Non-pigmented ciliary epithelial cell (primary cell): ENCODE results near the gene TRIM14.

Experiments
- DNase-seq: peaks from one replicate; pipeline ENCODE4 v3.0.0-alpha.2; 2010; ENCODE audit warnings: low read depth

The TRIM14 gene, protein sequence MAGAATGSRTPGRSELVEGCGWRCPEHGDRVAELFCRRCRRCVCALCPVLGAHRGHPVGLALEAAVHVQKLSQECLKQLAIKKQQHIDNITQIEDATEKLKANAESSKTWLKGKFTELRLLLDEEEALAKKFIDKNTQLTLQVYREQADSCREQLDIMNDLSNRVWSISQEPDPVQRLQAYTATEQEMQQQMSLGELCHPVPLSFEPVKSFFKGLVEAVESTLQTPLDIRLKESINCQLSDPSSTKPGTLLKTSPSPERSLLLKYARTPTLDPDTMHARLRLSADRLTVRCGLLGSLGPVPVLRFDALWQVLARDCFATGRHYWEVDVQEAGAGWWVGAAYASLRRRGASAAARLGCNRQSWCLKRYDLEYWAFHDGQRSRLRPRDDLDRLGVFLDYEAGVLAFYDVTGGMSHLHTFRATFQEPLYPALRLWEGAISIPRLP

DNA sequence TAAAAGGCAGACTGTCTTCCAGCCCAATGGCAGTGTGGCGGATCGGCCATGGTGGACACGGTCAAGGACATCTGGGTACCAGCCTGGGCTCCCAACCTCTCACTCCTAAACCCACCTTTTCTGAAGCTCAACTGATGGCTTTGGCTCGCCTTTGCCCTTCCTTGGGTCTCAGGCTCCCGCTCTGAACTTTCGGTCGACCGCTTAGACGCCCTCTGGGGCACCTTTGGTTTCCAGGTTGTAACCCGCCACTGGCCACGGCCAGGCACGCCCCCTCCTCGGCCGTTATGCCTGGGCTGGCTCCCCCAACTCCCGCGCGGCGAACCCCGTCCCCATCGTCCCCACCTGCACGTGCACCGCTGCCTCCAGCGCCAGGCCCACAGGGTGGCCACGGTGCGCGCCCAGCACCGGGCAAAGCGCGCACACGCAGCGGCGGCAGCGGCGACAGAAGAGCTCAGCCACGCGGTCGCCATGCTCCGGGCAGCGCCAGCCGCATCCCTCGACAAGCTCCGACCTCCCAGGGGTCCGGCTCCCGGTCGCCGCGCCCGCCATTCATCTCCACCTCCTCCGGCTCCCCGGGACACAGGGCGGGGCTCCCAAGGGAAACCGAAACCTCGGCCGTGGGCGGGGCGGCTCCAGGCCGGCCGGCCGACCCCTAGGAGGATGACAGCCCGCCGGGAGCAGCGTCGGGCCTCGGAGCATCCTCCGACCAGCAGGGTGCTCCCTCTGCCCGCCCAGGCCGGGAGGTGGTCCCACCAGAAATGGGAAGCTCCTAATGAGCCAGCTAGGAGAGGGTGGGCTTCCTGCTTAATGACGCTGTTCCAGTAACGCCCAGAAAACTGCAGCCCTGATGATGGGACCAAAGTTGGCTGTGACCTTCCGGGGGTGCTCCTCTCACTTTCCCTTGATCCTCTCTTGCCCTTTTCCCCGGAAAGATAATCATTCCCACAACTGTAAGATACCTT, at the start of gene TRIM14:
TSS of gene TRIM14 (minus strand) at position 583 of the 962 bp plus-strand sequence. CDS start at position 549, 34 bp downstream.
- DNase-seq: no peak

DNA sequence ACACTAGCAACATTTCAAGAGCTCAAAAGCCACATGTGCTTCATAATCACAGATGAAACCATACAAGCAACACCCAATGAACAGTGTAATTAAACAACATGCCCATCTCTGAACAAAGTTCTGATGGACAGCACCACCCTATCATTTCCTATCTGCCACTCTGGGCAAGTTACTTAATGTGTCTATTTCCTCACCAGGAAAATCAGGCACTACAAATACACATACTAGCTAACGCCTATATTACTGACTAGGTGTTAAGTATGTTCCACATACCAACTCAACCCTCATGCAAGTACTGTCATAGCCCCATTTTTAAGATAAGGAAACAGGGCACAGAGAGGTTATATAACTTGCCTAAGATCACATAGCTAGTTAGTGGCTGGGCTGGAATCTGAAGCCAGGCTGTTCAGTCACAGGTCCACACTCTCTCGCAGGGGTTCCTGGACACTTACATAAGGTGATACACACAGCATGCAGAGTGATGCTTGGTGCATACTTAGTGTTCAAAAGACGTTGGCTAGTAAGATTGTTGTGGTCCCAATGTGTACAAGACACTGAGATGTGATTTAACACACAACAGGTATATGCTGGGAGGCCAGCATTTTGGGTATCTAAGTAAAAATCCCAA, 49.2 kb upstream of the TRIM14 start:
- no peak for DNase-seq

DNA sequence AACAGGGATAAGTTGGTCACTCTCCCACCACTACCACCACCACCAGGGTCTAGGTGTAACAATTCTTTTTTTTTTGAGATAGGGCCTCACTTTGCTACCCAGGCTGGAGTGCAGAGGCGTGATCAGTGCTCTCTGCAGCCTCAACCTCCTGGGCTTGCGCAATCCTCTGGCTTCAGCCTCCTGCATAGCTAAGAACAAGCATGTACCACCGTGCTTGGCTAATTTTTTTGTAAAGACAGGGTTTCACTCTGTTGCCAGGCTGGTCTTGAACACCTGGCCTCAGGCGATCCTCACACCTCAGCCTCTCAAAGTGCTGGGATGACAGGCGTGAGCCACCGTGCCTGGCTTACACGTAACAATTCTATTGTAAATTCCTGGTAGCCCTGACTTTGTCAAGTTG, 45.9 kb upstream of the TRIM14 start:
- DNase-seq: no peak

DNA sequence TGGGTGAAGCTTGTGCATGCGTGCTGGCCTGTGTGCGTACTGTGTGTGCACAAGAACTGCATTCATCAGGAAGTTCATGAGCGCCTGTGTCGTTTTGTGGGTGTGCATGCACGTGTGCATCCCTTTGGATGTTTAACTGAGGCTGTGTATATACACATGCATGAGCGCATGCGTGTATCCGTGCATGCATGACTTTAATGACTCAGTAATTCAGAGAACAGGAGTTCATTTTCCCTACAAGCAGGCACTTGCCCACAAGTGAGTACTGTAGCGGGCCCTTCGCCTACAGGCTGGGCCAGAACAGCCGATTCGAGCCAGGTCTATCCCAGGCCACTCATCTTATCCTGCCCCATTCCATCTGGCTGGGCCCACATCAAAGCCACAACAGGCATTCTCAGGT, 43.6 kb upstream of the TRIM14 start:
- DNase-seq: no peak

DNA sequence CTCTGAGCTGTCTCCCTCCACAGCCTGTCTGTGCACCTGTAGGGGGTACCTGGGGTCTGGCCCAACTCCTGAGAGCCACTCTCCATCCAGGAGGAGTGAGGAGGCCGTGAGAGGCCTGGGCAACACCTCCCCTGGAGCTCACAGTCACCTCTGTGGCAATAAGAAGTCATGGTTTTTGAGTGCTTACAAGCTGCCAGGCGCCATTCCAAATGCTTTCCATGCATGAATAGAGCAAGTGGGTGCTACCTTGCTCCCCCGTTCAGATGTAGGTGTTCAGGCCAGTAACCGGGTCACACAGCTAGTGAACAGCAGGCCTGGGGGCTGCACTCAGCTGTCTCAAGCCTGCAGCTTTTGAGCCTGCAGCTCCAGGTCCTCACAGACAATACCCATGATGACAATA, 42.8 kb upstream of the TRIM14 start:
- no peak for DNase-seq

DNA sequence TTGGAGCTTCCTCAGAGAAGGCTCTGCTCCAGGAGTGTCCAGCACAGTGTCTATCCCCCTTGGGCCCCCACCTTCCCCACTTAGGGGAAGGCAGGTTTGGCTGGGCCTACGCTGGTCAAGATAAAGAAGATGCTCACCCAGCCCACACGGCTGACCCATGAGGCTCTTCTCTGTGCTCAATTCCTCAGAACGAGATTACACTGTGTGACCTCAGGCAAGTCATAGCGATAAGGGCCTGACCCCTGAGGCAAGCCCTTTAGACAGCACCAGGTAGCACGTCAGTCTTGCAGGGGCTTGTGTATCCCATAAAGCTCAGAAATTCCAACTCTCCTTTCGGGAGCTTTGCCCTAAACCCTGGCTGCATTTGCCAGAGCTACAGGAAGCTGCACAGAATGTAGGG, 40.8 kb upstream of the TRIM14 start:
- no peak for DNase-seq

DNA sequence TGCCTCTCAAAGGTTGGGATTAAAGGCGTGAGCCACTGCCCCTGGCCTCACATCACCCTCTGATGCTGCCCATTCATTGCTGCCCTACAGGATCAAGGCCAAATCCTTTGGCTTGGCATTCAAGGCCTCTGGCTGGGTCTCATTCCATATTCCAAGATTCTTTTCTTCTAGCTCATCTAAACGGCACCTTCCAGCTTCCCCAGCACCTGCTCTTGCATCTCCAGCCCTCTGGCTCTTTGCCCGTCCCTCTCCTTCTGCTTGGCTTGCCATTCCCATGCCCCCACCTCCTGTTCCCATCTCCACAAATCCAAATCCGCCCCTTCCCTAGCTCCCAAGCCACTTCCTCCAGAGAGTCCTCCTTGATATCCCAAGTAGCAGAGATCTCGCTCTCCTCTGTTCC, 40.3 kb upstream of the TRIM14 start:
- no peak for DNase-seq

DNA sequence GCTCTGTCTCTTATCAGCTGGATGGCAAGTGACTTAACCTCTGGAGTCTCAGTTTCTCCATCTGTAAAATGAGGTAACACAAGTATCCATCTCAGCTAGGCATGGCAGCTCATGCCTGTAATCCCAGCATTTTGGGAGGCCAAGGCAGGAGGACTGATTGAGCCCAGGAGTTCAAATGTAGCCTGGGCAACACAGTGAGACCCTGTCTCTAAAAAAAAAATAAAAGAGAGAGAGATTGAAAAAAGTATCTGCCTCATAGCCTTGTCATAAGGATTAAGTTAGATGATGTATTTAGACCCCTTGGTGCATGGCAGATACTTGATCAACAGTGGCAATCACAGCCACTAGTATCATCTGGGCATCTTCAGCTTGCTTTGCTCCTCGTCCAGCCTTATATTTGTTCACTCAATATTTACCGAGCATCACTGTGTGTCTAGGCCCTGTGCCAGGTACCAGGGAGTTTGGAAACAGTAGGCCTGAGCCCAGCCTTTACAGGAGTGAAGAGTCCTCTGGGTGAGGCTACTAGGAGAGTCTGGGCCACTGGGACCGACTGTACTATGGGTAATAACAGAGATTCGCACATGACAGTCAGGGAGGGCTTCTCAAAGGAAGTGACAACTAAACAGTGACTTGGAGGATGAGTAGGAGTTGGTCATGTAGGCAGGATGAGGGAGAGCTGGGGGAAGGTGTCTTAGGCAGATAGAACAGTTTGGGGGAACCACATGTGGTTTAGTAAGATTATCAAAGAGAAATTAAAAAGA, 39.2 kb upstream of the TRIM14 start:
- DNase-seq: no peak

DNA sequence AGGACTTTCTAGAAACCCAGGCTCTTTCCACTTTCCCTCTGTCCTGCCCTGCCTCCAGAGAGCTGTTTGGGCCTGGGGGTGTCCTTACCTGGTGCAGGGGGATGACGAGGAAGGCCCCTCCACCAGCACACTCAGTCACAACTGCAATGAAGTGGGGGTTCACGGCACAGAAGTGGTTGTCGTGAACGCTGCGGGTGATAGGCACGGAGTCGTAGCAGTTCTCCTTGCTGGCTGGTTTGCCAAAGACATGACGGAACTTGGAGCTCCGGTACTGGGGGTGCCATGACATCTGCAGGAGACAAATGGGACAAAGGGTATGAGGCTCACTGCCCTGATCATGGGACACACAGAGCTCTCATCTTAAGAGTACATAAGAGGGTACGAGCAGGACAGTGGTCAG, 38.4 kb upstream of the TRIM14 start:
- no peak for DNase-seq

DNA sequence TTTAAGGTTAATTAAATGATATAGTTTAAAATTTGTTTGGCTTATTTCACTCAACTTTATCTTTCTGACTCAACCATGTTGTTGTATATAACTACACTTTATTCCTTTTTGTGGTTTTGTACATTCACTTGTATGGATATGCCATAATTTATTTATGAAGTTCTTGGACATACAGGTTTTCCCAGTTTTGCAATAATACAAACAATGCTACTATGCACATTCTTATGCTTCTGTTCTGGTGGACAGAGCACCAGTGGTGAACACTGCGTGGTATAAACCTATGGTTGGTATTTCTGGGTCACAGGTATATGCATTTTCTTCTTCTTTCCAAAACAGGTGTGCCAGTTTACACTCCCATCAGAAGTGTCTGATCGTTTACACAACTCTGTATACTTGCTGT, 35.7 kb upstream of the TRIM14 start:
- no peak for DNase-seq

DNA sequence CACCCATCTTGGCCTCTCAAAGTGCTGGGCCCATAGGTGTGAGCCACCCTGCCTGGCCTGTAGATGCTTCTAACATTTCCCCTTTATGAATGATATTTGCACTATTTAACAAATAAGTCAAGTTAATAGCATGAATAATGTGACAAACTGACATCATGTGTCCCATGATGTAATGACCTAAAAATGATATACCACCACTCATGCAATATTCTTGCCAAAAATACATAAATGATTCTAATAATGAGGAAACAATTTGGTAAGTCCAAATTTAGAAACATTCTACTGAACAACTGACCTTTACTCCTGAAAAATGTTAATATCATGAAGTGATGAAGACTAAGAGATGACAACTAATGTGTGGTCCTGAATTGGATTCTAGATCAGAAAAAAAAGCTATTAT, 33.5 kb upstream of the TRIM14 start:
- DNase-seq: no peak

DNA sequence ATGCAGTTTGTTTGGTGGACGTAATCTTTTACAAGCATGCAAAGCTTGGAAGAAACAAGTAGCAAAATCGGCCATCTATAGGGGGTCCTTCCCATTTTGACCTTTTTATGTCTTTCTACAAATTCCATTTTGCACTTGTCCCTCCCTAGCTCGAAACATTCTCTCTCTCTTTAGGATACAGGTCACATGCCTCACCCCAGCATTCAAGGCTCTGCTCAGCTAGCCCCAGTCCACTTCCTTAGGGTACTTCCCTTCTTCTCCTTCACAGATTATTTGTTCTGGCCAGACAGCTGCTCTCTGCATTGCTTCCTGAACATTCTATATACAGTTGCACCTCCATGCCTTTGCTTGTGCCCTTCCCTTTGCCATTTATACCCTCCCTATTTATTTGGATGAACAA, 31.7 kb upstream of the TRIM14 start:
- no peak for DNase-seq

DNA sequence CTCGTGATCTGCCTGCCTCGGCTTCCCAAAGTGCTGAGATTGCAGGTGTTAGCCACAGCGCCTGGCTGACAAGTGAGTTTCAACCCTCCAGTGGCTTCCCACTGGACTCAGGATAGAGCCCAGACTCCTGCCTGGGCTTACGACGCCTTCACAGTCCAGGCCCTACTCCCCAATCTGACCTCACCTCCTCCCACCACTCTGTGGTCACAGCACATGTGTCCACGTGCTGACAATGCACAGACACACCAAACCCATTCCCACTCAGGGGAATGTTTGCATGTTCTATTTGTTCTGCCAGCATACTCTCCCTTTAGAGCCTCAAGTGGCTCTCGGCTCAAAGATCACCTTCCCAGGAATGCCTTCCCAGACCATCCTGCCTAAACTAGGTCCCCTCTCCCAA, 31.1 kb upstream of the TRIM14 start:
- no peak for DNase-seq

DNA sequence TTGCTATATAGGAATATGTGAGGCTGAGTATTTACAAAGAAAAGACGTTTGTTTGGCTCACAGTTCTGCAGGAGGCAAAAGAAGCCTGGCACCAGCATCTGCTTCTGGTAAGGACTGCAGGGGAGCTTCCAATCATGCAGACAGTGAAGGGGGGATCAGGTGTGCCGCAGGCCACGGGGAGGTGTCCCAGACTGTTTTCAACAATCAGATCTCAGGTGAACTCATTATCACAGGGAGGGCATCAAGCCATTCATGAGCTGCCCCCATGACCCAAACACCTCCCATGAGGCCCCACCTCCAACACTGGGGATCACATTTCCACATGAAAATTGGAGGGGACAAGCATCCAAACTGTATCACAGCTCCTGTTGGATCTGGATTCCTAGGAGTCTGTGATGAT, 30.4 kb upstream of the TRIM14 start:
- DNase-seq: no peak

DNA sequence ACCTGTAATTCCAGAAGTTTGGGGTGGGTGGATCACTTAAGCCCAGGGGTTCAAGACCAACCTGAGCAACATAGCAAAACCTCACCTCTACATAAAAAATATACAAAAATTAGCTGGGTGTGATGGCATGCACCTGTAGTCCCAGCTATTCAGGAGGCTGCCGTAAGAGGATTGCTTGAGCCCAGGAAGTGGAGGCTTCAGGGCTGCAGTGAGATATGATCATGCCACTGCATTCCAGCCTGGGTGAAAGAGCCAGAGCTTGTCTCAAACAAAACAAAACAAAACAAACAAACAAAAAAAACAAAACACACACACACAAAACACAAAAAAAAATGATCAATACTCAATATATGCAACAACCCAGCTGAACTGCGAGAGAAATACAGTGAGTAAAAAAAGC, 29.5 kb upstream of the TRIM14 start:
- no peak for DNase-seq

DNA sequence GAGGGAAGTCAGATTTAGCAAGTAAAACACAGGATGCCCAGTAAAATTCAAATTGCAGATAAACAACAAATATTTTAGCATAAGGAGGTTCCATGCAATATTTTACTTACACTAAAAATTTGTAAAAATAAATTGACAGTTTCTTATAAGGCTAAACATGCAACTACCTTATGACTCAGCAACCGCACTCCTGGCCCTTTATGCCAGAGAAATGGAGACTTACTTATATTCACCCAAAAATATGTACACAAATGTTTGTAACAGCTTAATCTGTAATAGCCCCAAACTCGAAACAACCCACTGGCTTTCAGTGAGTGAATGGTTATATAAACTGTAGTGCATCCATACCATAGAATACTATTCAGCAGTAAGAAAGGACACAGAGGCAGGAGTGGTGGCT, 28.6 kb upstream of the TRIM14 start:
- DNase-seq: no peak

DNA sequence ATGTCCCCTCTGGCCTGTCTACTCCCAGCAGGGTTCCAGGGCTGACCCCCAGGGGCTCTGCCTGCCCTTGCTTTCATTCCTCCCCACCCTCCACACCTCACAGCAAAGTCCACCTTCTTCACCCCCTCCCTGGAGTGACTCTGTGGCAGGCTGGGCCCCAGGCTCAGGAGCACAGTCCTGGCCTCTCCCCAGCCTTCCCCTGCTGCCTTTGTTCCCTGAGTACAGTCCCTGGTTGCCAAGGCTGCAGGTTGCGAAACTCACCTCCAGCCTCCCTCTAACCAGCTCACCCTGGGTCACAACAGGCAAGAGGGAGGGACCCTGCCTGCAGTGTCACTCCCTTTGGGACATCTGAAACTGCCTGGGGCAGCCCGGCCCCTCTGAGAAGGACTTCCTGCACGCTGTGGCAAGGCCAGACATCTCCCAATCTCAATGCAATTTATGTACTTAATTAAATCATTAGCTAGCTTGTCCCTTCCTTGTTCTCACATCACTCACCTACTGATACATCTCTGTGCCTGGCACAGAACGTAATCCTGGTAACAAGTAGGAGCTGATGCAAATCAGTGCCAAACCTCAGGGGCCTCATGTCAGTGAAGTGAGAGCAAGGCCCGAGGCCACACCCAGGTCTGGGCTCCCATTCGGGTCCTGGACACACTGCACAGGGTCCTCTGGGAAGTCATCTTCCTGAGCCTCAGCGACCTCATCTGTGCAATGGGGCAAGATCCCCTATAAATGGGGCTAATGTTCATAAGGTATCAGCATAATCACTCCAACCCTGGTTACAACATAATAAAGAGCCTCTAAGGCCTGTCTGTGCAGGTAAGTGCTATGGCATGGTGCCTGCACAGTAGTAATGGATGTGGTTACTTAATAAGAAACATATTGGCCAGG, 27.3 kb upstream of the TRIM14 start:
- no peak for DNase-seq

DNA sequence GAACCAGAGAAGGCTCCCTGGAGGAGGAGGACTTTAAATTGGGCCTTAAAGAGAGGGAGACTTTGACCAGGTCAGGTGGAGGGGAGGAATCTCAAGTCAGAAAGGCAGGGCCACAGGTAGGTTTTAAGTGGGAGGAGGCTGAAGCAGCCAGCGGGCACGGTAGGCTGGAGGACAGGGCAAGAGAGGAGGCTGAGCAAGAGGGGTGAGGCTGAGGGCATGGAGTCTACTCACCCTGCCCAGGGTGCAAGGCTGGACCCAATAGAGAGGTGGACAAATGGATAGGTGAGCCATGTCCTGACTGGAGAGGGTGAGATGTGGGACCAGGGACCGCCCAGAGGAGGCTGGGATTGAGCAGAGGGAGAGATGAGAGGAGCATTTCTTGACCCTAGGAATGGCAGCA, 25.6 kb upstream of the TRIM14 start:
- DNase-seq: no peak

DNA sequence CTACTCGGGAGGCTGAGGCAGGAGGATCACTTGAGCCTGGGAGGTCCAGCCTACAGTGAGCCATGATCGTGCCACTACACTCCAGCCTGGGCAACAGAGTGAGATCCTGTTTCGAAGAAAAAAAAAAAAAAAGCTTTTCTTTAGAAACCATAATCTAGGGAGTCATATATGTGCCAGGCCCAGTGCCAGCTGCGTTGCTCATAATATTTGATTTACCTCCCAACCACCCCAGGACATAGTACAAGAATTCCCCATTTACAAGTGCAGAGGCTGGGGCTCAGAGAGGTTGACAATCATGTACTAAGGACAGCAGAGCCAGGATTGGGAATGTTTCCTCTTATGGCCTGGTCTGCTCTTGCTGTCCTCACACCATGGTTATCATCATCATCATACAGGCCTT, 25.1 kb upstream of the TRIM14 start:
- DNase-seq: no peak

DNA sequence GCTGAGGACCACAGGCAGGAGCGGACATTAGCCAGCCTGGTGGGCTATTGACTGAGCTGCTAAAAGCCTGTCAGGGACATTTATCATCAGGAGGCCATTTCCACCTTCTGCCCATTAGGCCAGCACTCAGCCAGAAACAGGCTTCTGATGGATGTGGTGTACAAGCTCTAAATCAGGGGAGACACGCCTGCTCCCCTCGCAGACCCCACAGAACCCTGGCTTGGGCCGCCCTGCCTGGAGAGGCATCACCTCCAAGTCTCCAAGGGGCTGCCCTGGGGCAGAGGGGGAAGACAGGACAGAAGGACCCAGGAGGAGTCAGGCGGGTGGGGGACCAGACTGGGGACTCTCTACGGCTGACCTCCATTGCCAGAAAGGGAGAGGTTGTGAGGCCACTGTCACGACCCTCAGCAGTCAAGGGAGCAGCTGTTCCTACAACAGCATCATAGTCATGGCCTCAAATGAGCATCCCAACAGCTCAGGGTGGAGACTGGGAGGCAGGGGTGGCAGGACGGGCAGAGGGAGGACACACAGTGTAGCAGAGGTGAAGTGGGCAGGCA, 24.0 kb upstream of the TRIM14 start:
- no peak for DNase-seq
